HG03139 (cell line): ENCODE data around the gene BHLHA15.

Source experiments
- ATAC-seq: cut with Tn5 transposase; IDR thresholded peaks from one replicate; pipeline ENCODE4 v1.9.1; 2021; ENCODE audit not compliant: unreplicated experiment

Gene BHLHA15

GRCh38 chr7:98186452-98187137, 24.6 kb upstream of the BHLHA15 start:
- no peak for ATAC-seq

GRCh38 chr7:98187138-98187502, 24.1 kb upstream of the BHLHA15 start:
- ATAC-seq, result no peak

- ATAC-seq, result no peak
Measured at GRCh38 chr7:98189559-98189958, 21.7 kb upstream of the BHLHA15 start.

- ATAC-seq, result no peak
Measured at GRCh38 chr7:98191668-98192431, 19.4 kb upstream of the BHLHA15 start.

- ATAC-seq, result no peak
Measured at GRCh38 chr7:98192781-98193457, 18.3 kb upstream of the BHLHA15 start.

- no peak for ATAC-seq
Measured at GRCh38 chr7:98193474-98194180, 17.6 kb upstream of the BHLHA15 start.

GRCh38 chr7:98194186-98194585, 17.1 kb upstream of the BHLHA15 start:
- no peak for ATAC-seq

- ATAC-seq, result no peak
Measured at GRCh38 chr7:98194672-98195457, 16.4 kb upstream of the BHLHA15 start.

GRCh38 chr7:98196706-98197605, 14.3 kb upstream of the BHLHA15 start:
- ATAC-seq, result no peak

- no peak for ATAC-seq
Measured at GRCh38 chr7:98199131-98199530, 12.1 kb upstream of the BHLHA15 start.

GRCh38 chr7:98200364-98200763, 10.9 kb upstream of the BHLHA15 start:
- ATAC-seq, result peak; percentile 44

- ATAC-seq, result peak; percentile 92
Measured at GRCh38 chr7:98202367-98203195, 8.7 kb upstream of the BHLHA15 start.

- ATAC-seq, result peak; percentile 31
Measured at GRCh38 chr7:98203261-98203963, 7.8 kb upstream of the BHLHA15 start.

GRCh38 chr7:98203964-98204605, 7.2 kb upstream of the BHLHA15 start:
- ATAC-seq, result no peak

GRCh38 chr7:98204670-98205069, 6.6 kb upstream of the BHLHA15 start:
- ATAC-seq, result no peak

- ATAC-seq, result no peak
Measured at GRCh38 chr7:98205162-98205845, 5.9 kb upstream of the BHLHA15 start.
